GM21390 (cell line): ENCODE data around the gene OR51T1.

Source experiments
- ATAC-seq: cut with Tn5 transposase; IDR thresholded peaks from one replicate; pipeline ENCODE4 v1.9.1; 2021; ENCODE audit not compliant: unreplicated experiment

Gene OR51T1

DNA sequence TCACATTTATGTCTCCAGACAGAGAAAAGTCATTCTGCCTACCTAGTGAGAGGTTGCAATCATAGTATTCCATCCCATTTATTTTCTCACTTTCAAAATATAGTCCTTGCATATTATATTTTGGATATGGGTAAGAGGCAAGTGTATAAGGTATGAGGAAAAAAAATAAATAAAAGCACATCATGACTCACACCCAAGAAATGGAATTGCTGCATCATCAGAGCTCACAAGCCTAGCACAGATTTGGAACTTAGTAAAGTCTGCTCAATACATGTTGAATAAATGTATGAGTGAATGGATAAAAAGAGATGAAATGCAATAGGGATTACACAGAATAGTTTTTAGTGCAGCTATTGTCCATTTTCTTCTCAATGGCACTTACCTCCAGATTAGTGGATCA is 44.9 kb downstream of the OR51T1 start:
- no peak for ATAC-seq
